ENCODE results near the gene GSTA3.
"Not testable (repeated sequence)": the region's sequence is repeated elsewhere in the genome, so short reads cannot be mapped to it uniquely, and the experiment has no call there.

GSTA3 gene

GRCh38 chr6:52909531-52909930 lies at the start of gene GSTA3:
GSTA3 (minus strand) TSS chr6:52909698; CDS start chr6:52905834, 3,864 bp downstream.
- DNase-seq (ENCODE audit: low read depth in 2 of 2, low spot score in 1 of 2), result no peak

- DNase-seq (ENCODE audit: low read depth in 2 of 2, low spot score in 1 of 2), result no peak
These were observed 49.2 kb upstream of the GSTA3 start for GRCh38 chr6:52958546-52959255.

GRCh38 chr6:52955871-52956270 lies 46.4 kb upstream of the GSTA3 start:
- no peak for DNase-seq (ENCODE audit: low read depth in 2 of 2, low spot score in 1 of 2)

GRCh38 chr6:52953911-52954839 lies 44.7 kb upstream of the GSTA3 start:
- no peak for DNase-seq (ENCODE audit: low read depth in 2 of 2, low spot score in 1 of 2)

GRCh38 chr6:52946306-52946705 lies 36.8 kb upstream of the GSTA3 start:
- no peak for DNase-seq (ENCODE audit: low read depth in 2 of 2, low spot score in 1 of 2)

GRCh38 chr6:52942821-52943220 lies 33.3 kb upstream of the GSTA3 start:
- not testable (repeated sequence) for DNase-seq (ENCODE audit: low read depth in 2 of 2, low spot score in 1 of 2)

- DNase-seq (ENCODE audit: low read depth in 2 of 2, low spot score in 1 of 2), result no peak
These were observed 32.7 kb upstream of the GSTA3 start for GRCh38 chr6:52942221-52942620.

GRCh38 chr6:52937908-52938307 lies 28.4 kb upstream of the GSTA3 start:
- DNase-seq (ENCODE audit: low read depth in 2 of 2, low spot score in 1 of 2), result no peak

GRCh38 chr6:52933778-52934177 lies 24.3 kb upstream of the GSTA3 start:
- DNase-seq (ENCODE audit: low read depth in 2 of 2, low spot score in 1 of 2), result no peak

GRCh38 chr6:52931351-52931750 lies 21.9 kb upstream of the GSTA3 start:
- no peak for DNase-seq (ENCODE audit: low read depth in 2 of 2, low spot score in 1 of 2)

GRCh38 chr6:52929321-52930164 lies 20.0 kb upstream of the GSTA3 start:
- DNase-seq (ENCODE audit: low read depth in 2 of 2, low spot score in 1 of 2), result no peak

GRCh38 chr6:52927451-52927850 lies 18.0 kb upstream of the GSTA3 start:
- DNase-seq (ENCODE audit: low read depth in 2 of 2, low spot score in 1 of 2), result no peak

- no peak for DNase-seq (ENCODE audit: low read depth in 2 of 2, low spot score in 1 of 2)
These were observed 16.7 kb upstream of the GSTA3 start for GRCh38 chr6:52925919-52926792.

- DNase-seq (ENCODE audit: low read depth in 2 of 2, low spot score in 1 of 2), result no peak
These were observed 15.5 kb upstream of the GSTA3 start for GRCh38 chr6:52925042-52925441.

- DNase-seq (ENCODE audit: low read depth in 2 of 2, low spot score in 1 of 2), result not testable (repeated sequence)
These were observed 14.2 kb upstream of the GSTA3 start for GRCh38 chr6:52923689-52924088.

GRCh38 chr6:52922161-52922560 lies 12.7 kb upstream of the GSTA3 start:
- no peak for DNase-seq (ENCODE audit: low read depth in 2 of 2, low spot score in 1 of 2)

- no peak for DNase-seq (ENCODE audit: low read depth in 2 of 2, low spot score in 1 of 2)
These were observed 12.2 kb upstream of the GSTA3 start for GRCh38 chr6:52921743-52922142.

GRCh38 chr6:52919511-52919910 lies 10.0 kb upstream of the GSTA3 start:
- DNase-seq (ENCODE audit: low read depth in 2 of 2, low spot score in 1 of 2), result not testable (repeated sequence)

GRCh38 chr6:52918771-52919170 lies 9.3 kb upstream of the GSTA3 start:
- not testable (repeated sequence) for DNase-seq (ENCODE audit: low read depth in 2 of 2, low spot score in 1 of 2)

- not testable (repeated sequence) for DNase-seq (ENCODE audit: low read depth in 2 of 2, low spot score in 1 of 2)
These were observed 8.7 kb upstream of the GSTA3 start for GRCh38 chr6:52918027-52918686.
